ENCODE data around the gene SNCG.

GRCh38 chr10:86943316-86944030 is 14.9 kb upstream of the SNCG start:
- TF ChIP-seq EZH2 (IDR thresholded peaks at IDR 0.05) (no peak), POLR2AphosphoS5 (IDR thresholded peaks at IDR 0.05; ENCODE audit: borderline replicate concordance, low read depth, low read length) (no peak), FOXP2 (optimal IDR thresholded peaks at IDR 0.05; ENCODE audit: control extremely low read depth, extremely low read length, insufficient read depth) (no peak)
